SHP77 (cell line): ENCODE data around the gene BZW2.
"Not testable (repeated sequence)": the region's sequence is repeated elsewhere in the genome, so short reads cannot be mapped to it uniquely, and the experiment has no call there.

Experiments used
- DNase-seq, 2 experiments: peaks; one replicate each; lab custom pipeline; 2025; lab: John Stamatoyannopoulos, UW

Gene BZW2

DNA sequence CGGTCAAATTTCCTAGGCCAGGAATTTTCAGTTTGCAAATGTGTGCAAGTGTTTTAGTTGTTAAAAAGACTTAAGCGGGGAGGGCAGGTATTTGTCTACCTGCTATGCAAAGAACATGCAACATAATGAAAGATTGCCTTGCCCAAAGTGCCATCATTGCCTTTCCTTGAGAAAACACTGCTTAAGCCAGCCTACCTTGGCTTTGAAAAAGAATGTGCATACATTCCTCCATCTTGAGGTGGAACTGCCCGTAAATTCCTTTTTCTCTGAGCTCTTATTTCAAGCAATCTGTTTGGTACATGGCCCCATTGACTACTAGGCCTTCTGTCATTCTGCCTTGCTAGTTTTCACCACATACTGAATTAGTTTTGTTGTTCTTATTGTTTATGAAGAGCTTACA is 29.3 kb downstream of the BZW2 start:
- no peak for DNase-seq

GRCh38 chr7:16677978-16678494 is 32.1 kb downstream of the BZW2 start:
- DNase-seq, result no peak

DNA sequence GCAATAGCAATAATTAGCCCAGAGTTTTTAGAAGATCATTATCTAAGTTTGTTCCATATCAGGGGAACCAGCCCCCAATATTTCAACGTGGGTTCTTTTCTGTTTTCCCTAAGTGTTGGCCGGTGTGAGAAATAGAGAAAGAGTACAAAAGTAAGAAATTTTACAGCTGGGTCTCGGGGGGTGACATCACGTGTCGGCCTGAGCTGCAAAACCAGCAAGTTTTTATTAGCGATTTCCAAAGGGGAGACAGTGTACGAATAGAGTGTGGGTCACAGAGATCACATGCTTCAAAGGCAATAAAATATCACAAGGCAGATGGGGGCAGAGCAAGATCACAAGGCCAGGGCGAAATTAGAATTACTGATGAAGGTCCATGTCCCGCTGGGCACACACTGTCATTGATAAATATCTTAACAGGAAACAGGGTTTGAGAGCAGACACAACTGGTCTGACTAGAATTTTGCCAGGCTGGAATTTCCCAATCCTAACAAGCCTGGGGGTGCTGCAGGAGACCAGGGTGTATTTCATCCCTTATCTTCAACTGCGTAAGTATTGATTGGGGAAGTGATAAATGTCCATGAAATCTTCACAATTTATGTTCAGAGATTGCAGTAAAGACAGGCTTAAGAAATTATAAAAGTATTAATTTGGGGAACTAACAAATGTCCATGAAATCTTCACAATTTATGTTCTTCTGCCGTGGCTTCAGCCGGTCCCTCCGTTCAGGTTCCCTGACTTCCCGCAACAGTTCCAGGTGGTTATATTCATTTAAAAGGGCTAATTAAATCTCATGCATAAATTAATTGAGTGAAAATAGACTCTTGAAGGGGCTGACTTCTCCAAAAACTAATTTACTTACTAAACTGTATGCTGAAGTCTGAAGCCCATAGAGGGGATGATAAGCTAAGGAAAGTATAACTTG is 32.9 kb downstream of the BZW2 start:
- DNase-seq, result not testable (repeated sequence)

GRCh38 chr7:16684935-16685334 is 39.0 kb downstream of the BZW2 start:
- no peak for DNase-seq

- no peak for DNase-seq
Observed at GRCh38 chr7:16685535-16685934, 39.6 kb downstream of the BZW2 start.

GRCh38 chr7:16688249-16688648 is 42.3 kb downstream of the BZW2 start:
- no peak for DNase-seq

GRCh38 chr7:16691241-16691640 is 45.3 kb downstream of the BZW2 start:
- no peak for DNase-seq

GRCh38 chr7:16693601-16694318 is 47.8 kb downstream of the BZW2 start:
- DNase-seq, result no peak

DNA sequence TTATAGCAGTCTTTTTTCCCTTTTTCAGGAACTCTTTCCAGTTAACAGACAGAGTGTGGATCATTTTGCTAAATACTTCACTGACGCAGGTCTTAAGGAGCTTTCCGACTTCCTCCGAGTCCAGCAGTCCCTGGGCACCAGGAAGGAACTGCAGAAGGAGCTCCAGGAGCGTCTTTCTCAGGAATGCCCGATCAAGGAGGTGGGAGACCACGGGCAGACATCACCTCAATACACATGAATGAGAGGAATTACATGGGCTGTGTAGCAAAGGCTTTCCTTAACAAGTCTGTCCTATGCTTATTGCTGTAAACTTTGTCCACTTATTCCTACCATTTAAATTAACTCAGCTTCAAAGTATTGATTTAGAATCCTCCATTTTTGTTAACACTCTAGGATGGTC is 48.8 kb downstream of the BZW2 start:
- DNase-seq, result no peak

- peak; percentile 62 for DNase-seq
Observed at GRCh38 chr7:16695621-16696237, 49.7 kb downstream of the BZW2 start.

DNA sequence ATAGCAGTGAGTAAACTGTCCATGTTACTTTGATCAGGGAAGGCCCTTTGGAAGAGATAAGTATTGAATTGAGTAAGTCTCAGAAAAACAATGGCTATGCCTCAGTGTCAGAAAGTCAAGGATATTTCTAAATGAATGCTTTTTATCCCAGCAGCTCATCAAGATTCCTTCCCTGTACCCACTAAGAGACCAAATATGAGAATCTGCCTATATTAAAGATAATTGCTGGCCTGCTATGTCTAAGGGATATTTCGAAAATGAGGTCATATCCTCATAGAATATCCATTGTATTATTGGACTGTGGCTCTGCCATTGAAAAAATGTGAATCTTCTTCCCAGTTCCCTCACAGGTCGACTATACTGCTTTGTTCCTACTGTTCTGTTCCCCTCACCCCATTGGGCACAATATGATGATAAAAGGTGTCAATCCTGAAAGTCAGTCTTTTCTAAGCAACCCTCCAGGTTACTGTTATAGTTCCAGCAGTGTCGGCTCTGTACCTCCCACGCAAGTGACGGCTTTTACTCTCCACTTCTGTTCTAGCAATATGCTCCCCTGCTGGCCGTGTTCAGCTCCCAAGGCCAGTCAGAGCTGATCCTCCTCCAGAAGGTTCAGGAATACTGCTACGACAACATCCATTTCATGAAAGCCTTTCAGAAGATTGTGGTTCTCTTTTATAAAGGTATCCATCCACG is 51.7 kb downstream of the BZW2 start:
- no peak for DNase-seq

- no peak for DNase-seq
Observed at GRCh38 chr7:16698200-16698905, 52.4 kb downstream of the BZW2 start.

- no peak for DNase-seq
Observed at GRCh38 chr7:16702441-16702840, 56.5 kb downstream of the BZW2 start.

- no peak for DNase-seq
Observed at GRCh38 chr7:16708511-16708910, 62.5 kb downstream of the BZW2 start.

GRCh38 chr7:16708980-16709379 is 63.0 kb downstream of the BZW2 start:
- DNase-seq, result no peak

GRCh38 chr7:16710651-16711050 is 64.7 kb downstream of the BZW2 start:
- DNase-seq, result no peak

DNA sequence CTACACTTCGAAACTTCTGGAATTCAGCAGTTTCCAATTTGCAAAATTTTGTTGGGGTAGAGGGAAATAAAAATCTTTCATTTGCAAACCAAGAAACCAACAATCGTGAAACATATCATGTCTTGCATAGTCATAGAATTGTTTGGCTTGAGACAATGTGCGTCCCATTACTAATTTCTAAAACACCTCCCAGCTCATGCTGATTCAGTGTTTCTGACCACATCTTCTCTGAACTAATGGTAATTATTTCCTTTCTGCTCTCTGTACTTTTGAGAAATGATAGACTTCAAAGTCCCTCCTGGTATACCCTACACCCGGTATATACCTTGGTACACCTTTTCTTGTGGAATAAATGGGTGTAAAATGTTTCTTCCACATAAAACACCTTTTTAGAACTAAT is 65.7 kb downstream of the BZW2 start:
- no peak for DNase-seq

DNA sequence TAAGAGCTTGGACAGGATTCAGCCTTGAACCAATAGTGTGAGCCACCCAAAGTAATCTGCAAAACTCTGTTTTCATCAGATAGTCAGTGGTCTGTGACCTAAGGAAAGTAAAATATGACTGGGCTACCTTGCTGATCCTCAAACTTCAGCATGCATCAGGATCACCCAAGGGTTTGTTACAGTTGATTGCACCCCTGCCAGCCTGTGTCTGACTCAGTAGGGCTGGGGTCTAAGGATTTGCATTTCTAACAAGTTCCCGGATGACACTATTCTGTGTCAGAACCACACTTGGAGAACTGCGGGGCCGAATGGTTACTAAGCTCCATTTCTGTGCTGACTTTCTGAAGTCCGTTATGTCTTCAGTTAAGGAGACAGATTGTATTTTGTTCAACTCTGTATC is 66.9 kb downstream of the BZW2 start:
- DNase-seq, result no peak

GRCh38 chr7:16715928-16716327 is 69.9 kb downstream of the BZW2 start:
- DNase-seq, result no peak

DNA sequence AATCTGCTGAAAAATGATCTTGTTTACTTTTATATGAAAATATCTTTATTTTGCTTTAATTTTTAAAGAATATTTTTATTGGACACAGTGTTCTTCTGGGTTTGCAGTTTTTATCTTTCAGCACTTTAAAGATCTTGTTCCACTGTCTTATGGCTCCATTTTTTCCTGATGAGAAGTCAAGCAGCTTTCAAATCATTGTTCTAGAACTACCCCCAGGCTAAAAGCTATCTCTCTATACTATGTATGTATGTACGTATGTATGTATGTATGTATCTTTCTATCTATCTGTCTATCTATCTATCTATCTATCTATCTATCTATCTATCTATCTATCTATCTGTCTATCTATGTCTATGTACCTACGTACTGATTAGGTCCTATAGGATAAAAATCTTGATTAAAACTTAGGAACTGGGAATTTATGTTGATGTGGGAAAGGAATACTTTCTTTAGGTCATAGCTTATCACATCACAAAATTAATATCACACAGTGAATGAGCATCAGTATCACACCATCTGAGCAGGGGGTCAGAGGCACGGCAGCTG is 72.2 kb downstream of the BZW2 start:
- DNase-seq, result no peak

DNA sequence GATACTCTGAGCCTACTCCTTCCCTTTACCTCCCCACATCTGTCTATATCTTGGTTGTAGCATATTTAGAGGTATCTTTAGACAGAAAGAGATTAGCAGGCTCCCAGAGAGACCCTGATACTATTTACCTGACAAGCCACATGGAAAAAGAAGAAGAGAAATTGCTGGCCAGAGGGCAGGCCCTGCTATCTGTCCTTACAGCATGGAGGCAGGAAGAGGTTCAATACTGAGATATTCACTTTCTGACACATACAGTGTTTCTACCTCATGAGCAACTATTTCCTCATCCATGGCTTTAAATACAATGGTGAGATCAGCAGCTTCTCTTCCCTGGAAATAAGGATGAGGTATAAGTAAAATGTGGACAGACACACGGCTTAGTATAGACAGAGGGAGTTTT is 73.7 kb downstream of the BZW2 start:
- DNase-seq, result no peak
